Right lobe of liver (tissue), 6 donors: ENCODE data around the gene APOBEC2. TPM values are rescaled to one million over a fixed set of nuclear protein-coding genes. Genes with fewer than 3 reads are reported as not detected.
A peak's percentile ranks its signal among the peaks of the same experiment; 100 is the strongest.

Experiments used
- ATAC-seq, 4 donors: fragments of 200-7000 bp; cut with Tn5 transposase; one replicate each; pipeline ENCODE4 v1.9.1; 2020; ENCODE audit warnings: mild to moderate bottlenecking in 4 of 4, moderate library complexity in 4 of 4
- DNase-seq, 3 donors: peaks; one replicate each; pipeline ENCODE4 v3.0.0-alpha.2; 2020
- H3K27ac ChIP-seq, 3 donors: fragments of 200-600 bp; one replicate each; pipeline ENCODE4 v1.8.0; 2022
- H3K27me3 ChIP-seq, 2 donors: fragments of 200-600 bp; one replicate each; pipeline ENCODE4 v1.8.0; 2022
- H3K36me3 ChIP-seq, 4 donors: fragments of 200-600 bp; sonication (generic) in 1 of 4; one replicate each; pipeline versions ENCODE4 v1.5.1 to v1.8.0; 2017 to 2022; ENCODE audit warnings: control low read depth in 1 of 4
- H3K4me1 ChIP-seq, 4 donors: fragments of 200-600 bp; sonication (generic) in 1 of 4; one replicate each; pipeline versions ENCODE4 v1.5.1 to v1.8.0; 2017 to 2022; ENCODE audit warnings: control low read depth in 1 of 4
- H3K4me3 ChIP-seq, 3 donors: fragments of 200-600 bp; one replicate each; pipeline ENCODE4 v1.8.0; 2022
- H3K9me3 ChIP-seq, 4 donors: fragments of 200-600 bp; sonication (generic) in 1 of 4; one replicate each; pipeline versions ENCODE4 v1.5.1 to v1.8.0; 2017 to 2022; ENCODE audit warnings: control low read depth in 1 of 4
- POLR2A ChIP-seq: fragments of 450-650 bp; IDR thresholded peaks from one replicate; pipeline ENCODE4 v1.6.1; 2017; ENCODE audit warnings: antibody characterized with exemption, mild to moderate bottlenecking
- WGBS: methylation state at CpG from one replicate; pipeline ENCODE4 v1.1.6; 2018; ENCODE audit warnings: low coverage, low lambda C conversion rate; ENCODE audit not compliant: insufficient coverage; ENCODE audit errors: missing lambda C conversion rate; 5-methylcytosine and 5-hydroxymethylcytosine counted together
- intact Hi-C, 2 donors: fragments of 100-400 bp; cut with DNase I; formaldehyde crosslinking; loops; one replicate each; pipeline versions ENCODE4 v1.11.2 to v1.14.1; 2022
- total RNA-seq, 6 experiments: library from RNA; depleted of rRNA in 2 of 6; stranded (reverse); fragments of >200 nt in 2 of 6; fragmentation: NEBNext Ultra II Directional in 3 of 6; extraction: Animal tissue kit (Norgen Biotek cat#: 25700) in 3 of 6; gene quantifications; one replicate each; pipeline versions ENCODE4 v1.1.0 to v1.2.4, GENCODE V29; 2016 to 2023
- TF ChIP-seq, protein P1 (sequence below), 4 donors: fragments of 200-600 bp in 3 of 4; fragments of 450-650 bp in 1 of 4; IDR thresholded peaks; one replicate each; pipeline versions ENCODE4 v1.5.1 to v1.8.0; 2016 to 2022; ENCODE audit warnings: antibody characterized with exemption in 4 of 4, mild to moderate bottlenecking in 2 of 4
- donor health status: DM: no; HTN: yes; CAD: no.
- donor health status: DM: no; HTN: no; CAD: no.
- donor health status: DM: no; HTN: no; CAD: no.
- donor health status: DM: no; HTN: yes; CAD: no.
- donor health status: DM: no; HTN: yes; CAD: no.

The APOBEC2 gene
- total RNA-seq, 6 experiments from 2014 or later: not detected

GRCh38 chr6:41062056-41062455, 9.1 kb downstream of the APOBEC2 start:
- H3K4me1 ChIP-seq: peaks cover 0 to 41% (median 13%) of the 10 kb centered on the region in 4 donors
- H3K36me3 ChIP-seq: no peaks in the 10 kb centered on the region
- H3K9me3 ChIP-seq: no peaks in the 10 kb centered on the region
- TF ChIP-seq, protein P1, sequence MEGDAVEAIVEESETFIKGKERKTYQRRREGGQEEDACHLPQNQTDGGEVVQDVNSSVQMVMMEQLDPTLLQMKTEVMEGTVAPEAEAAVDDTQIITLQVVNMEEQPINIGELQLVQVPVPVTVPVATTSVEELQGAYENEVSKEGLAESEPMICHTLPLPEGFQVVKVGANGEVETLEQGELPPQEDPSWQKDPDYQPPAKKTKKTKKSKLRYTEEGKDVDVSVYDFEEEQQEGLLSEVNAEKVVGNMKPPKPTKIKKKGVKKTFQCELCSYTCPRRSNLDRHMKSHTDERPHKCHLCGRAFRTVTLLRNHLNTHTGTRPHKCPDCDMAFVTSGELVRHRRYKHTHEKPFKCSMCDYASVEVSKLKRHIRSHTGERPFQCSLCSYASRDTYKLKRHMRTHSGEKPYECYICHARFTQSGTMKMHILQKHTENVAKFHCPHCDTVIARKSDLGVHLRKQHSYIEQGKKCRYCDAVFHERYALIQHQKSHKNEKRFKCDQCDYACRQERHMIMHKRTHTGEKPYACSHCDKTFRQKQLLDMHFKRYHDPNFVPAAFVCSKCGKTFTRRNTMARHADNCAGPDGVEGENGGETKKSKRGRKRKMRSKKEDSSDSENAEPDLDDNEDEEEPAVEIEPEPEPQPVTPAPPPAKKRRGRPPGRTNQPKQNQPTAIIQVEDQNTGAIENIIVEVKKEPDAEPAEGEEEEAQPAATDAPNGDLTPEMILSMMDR (IDR thresholded peaks at IDR 0.05): no peak
- no peak for TF ChIP-seq POLR2A
- DNase-seq (no peak), ATAC-seq (no peak)
- intact Hi-C loops: loop anchor here in 1 of 2 donors (10.0 kb wide), 1 partner anchor 57 kb away; no protein-coding TSS in a partner anchor
- H3K4me3 ChIP-seq: no peak overlapping the region
- WGBS: 91% methylated on average over 1 of the region's 1 CpG
- no peak overlapping the region for H3K27ac ChIP-seq
- H3K27me3 ChIP-seq: no peaks in the 10 kb centered on the region

GRCh38 chr6:41063884-41064285, 10.9 kb downstream of the APOBEC2 start:
- H3K4me3 ChIP-seq: no peak overlapping the region
- intact Hi-C loops: loop anchor here in 1 of 2 donors (10.0 kb wide), 1 partner anchor 59 kb away; no protein-coding TSS in a partner anchor
- DNase-seq (no peak), ATAC-seq (peak; percentile 56 to 71 (median 66))
- H3K4me1 ChIP-seq: peaks cover 0 to 41% (median 13%) of the 10 kb centered on the region in 4 donors
- 28% methylated on average over 2 of the region's 2 CpGs for WGBS
- no peak for TF ChIP-seq POLR2A
- TF ChIP-seq, protein P1 (IDR thresholded peaks at IDR 0.05): peak in 1 of 4 donors; percentile 21
- no peaks in the 10 kb centered on the region for H3K27me3 ChIP-seq
- H3K36me3 ChIP-seq: peaks cover 0 to 14% (median 5%) of the 10 kb centered on the region in 4 donors
- peak overlapping the region; percentile 26 to 63 (median 35) for H3K27ac ChIP-seq
- no peaks in the 10 kb centered on the region for H3K9me3 ChIP-seq

DNA sequence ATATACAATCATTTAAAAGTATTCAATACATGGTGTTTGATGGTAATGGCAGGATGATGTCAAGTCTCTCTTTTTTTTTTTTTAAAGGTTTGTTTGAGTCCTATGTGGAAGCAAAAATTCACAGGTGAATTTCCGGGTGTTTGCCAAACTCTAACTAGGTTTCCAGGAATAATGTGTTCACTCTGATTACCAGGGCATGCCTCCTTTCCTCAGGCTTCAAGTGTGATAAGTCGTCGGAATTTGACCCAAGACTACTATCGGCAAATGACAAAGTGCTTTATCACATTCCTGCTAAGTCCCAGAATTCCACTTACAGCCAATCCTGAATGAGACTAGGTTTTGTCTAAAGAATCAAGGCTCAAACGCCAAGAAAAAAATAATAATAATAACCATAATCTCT, 11.8 kb downstream of the APOBEC2 start:
- Histone ChIP-seq H3K4me1 (peaks cover 0 to 41% (median 13%) of the 10 kb centered on the region in 4 donors), H3K4me3 (no peak overlapping the region), H3K27ac (peak overlapping the region; percentile 26 to 63 (median 57)), H3K36me3 (peaks cover 0 to 16% (median 6%) of the 10 kb centered on the region in 4 donors), H3K27me3 (no peaks in the 10 kb centered on the region), H3K9me3 (no peaks in the 10 kb centered on the region)
- intact Hi-C loops: loop anchor here in 1 of 2 donors (10.0 kb wide), 1 partner anchor 60 kb away; no protein-coding TSS in a partner anchor
- no peak for TF ChIP-seq POLR2A
- TF ChIP-seq, protein P1 (IDR thresholded peaks at IDR 0.05): no peak
- 22% methylated on average over 5 of the region's 5 CpGs for whole genome bisulfite sequencing
- ATAC-seq (peak in 3 of 4 donors; percentile 12 to 55 (median 46)), DNase-seq (no peak)

GRCh38 chr6:41065550-41066026, 12.6 kb downstream of the APOBEC2 start:
- H3K27ac ChIP-seq: peak overlapping the region; percentile 20 to 63 (median 57)
- peak overlapping the region in 1 of 3 donors; percentile 1 for H3K4me3 ChIP-seq
- intact Hi-C loops: loop anchor here in 1 of 2 donors (10.0 kb wide), 1 partner anchor 61 kb away; no protein-coding TSS in a partner anchor
- H3K36me3 ChIP-seq: peaks cover 0 to 16% (median 8%) of the 10 kb centered on the region in 4 donors
- WGBS: 12% methylated on average over 2 of the region's 2 CpGs
- peaks cover 0 to 43% (median 13%) of the 10 kb centered on the region in 4 donors for H3K4me1 ChIP-seq
- DNase-seq: no peak
- H3K9me3 ChIP-seq: no peaks in the 10 kb centered on the region
- peak; percentile 54 to 75 (median 60) for ATAC-seq
- TF ChIP-seq, protein P1 (IDR thresholded peaks at IDR 0.05): no peak
- no peak for TF ChIP-seq POLR2A
- H3K27me3 ChIP-seq: no peaks in the 10 kb centered on the region
